Activated gamma-delta T cell treated with Interleukin-2 at 50 U/mL for 16 hours (primary cell): ENCODE results near the gene SESN2.
"Not testable (repeated sequence)": the region's sequence is repeated elsewhere in the genome, so short reads cannot be mapped to it uniquely, and the experiment has no call there.

Experiments
- DNase-seq: peaks from one replicate; pipeline ENCODE4 v3.0.0-alpha.2; 2020

SESN2 gene

DNA sequence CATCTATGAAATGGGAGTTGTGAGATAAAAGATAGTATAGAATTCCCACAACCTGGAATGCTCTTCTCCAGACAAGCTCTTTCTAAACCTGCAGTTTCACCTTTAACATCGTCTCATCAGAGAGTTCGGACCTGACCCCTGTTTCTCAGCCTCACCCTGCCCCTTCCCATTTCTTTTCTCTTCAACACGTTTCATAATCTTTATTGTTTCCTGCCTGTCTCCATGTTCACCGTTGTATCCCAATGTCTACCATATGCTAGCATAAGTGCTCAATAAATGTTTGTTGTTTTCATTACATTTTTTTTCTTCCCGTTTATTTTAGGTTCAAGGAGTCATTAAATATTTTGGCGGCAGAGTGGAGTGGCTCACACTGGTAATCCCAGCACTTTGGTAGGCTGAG, 32.4 kb downstream of the SESN2 start:
- no peak for DNase-seq

DNA sequence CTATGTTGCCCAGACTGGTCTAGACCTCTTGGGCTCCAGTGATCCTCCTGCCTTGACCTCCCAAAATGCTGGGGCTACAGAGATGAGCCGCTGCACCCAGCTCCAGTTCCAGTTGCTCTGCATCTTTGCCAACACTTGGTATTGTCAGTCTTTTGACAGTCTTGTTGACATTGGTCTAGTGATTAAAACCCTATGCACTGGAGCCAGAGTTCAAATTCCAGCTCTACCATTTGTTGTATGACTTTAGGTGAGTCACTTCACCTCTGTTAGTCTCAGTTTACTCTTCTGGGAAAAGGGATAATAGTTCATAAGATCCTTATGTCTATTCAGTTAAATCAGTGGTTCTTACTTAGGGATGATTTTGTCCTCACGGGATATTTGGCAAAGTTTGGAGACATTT, 36.6 kb downstream of the SESN2 start:
- no peak for DNase-seq

GRCh38 chr1:28296401-28297261, 37.3 kb downstream of the SESN2 start:
- DNase-seq: no peak

DNA sequence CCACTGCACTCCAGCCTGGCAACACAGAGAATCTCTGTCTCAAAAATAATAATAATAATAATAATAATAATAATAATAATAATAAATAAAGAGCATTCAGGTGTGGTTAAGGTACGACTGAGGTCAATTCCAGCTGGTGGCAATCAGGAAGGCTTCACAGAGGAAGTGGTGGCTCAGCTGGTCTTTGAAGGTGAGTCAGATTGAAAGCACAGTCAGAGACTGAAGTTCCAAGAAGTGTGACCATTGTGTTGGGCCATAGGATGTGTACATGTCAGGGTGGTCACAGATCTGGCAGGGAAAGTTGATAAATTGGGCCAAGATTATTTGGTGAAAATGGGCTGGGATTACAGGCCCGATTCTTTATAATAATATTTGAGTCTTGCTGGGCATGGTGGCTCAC, 38.5 kb downstream of the SESN2 start:
- DNase-seq: no peak

- DNase-seq: no peak
Measured at GRCh38 chr1:28298438-28298837, 39.1 kb downstream of the SESN2 start.

GRCh38 chr1:28301368-28302174, 42.3 kb downstream of the SESN2 start:
- no peak for DNase-seq

GRCh38 chr1:28302247-28302646, 42.9 kb downstream of the SESN2 start:
- DNase-seq: no peak

GRCh38 chr1:28306301-28306949, 47.1 kb downstream of the SESN2 start:
- no peak for DNase-seq

GRCh38 chr1:28308750-28309149, 49.4 kb downstream of the SESN2 start:
- DNase-seq: no peak

DNA sequence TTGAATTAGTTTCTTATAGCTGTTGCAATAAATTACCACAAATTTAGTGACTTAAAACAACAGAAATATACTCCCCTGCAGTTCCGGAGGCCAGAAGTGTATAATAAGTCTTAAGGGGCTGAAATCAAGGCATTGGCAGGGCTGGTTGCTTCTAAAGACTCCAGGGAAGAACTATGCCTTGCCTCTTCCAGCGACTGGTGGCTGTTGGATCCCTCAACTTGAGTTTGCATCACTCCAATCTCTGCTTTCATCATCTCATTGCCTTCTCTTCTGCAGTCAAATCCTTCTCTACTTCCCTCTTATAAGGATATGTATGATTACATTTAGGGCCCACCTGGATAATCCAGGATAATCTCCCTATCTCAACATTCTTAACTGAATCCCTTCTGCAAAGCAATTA, 50.4 kb downstream of the SESN2 start:
- DNase-seq: no peak

GRCh38 chr1:28313702-28314546, 54.6 kb downstream of the SESN2 start:
- DNase-seq: no peak

DNA sequence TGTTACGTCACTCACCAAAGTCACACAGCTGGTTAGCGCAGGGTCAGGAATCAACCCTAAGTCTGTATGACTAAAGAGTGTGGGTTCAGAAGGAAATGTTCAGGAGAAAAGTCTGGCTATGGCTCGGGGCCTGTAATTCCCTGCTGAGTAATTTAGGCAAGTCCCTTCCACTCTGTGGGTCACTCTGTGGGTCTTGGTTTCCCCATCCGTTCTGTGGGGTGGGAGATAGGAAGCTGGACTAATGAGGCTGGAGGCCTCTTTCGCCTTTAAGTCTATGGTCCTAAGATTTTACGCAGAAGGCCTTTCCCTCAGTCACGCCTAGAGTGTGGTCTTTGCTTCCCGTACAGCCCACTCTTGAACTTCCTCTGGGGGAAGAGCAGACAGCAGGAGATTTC, 55.2 kb downstream of the SESN2 start:
- no peak for DNase-seq

DNA sequence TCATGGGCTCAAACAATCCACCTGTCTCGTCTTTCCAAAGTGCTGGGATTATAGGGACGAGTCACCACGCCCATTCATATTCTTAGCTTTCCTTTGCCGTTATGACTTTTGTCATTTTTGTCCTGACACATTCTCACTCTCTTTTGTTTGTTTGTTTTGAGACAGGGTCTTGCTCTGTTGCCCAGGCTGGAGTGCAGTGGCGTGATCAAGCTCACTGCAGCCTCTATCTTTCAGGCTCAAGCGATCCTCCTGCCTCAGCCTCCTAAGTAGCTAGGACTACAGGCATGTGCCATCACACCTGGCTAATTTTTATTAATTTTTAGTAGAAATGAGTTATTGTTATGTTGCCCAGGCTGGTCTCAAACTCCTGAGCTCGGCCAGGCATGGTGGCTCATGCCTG, 57.7 kb downstream of the SESN2 start:
- DNase-seq: no peak

- DNase-seq: no peak
Measured at GRCh38 chr1:28322194-28322593, 62.9 kb downstream of the SESN2 start.

- no peak for DNase-seq
Measured at GRCh38 chr1:28323720-28324119, 64.4 kb downstream of the SESN2 start.

- DNase-seq: no peak
Measured at GRCh38 chr1:28326515-28326914, 67.2 kb downstream of the SESN2 start.

GRCh38 chr1:28326984-28327383, 67.7 kb downstream of the SESN2 start:
- DNase-seq: no peak

DNA sequence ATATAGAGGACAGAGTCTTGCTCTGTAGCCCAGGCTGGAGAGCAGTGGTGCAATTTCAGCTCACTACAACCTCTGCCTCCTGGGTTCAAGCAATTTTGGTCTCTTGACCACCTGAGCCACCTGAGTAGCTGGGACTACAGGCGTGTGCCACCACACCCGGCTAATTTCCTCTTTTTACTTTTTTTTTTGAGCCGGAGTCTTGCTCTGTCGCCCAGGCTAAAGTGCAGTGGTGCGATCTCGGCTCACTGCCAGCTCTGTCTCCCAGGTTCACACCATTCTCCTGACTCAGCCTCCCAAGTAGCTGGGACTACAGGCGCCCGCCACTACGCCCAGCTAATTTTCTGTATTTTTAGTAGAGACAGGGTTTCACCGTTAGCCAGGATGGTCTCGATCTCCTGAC, 68.1 kb downstream of the SESN2 start:
- DNase-seq: not testable (repeated sequence)

- DNase-seq: no peak
Measured at GRCh38 chr1:28328228-28328648, 68.9 kb downstream of the SESN2 start.

DNA sequence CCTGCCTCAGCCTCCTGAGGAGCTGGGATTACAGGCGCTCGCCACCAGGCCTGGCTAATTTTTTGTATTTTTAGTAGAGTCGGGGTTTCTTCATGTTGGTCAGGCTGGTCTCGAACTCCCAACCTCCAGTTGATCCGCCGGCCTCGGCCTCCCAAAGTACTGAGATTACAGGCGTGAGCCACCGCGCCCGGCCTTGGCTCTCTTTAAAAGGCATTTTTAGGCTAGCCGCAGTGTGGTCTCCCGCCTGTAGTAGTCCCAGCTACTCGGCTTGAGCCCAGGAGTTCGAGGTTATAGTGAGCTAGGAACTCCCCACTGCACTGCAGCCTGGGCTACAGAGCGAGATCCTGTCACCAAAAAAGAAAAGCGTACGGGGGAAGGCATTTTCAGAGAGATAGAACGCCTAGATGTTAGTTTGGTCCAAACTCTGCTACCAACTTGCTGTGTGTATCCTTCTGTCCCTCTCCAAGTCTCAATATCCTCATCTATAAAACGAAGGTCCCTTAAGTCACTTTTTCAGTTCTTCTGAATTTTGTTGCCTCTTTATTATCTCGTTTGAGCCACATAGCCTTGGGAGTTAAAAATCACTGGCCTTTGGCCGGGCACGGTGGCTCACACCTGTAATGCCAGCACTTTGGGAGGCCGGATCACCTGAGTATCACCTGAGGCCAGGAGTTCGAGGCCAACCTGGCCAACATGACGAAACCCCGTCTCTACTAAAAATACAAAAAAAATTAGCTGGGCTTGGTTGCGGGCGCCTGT, 70.3 kb downstream of the SESN2 start:
- DNase-seq: peak; percentile 37
